HEK293T (cell line): ENCODE data around the gene MYL5.

Experiments used
- ARNT ChIP-seq: fragments of 450-650 bp; IDR thresholded peaks from 2 replicates; pipeline ENCODE4 v1.6.1; 2017; ENCODE audit warnings: mild to moderate bottlenecking
- BHLHE40 ChIP-seq: fragments of 450-650 bp; IDR thresholded peaks from 2 replicates; pipeline ENCODE4 v1.6.1; 2016; ENCODE audit warnings: mild to moderate bottlenecking, moderate library complexity, borderline replicate concordance
- ELF4 ChIP-seq: fragments of 450-650 bp; IDR thresholded peaks from 2 replicates; pipeline ENCODE4 v1.6.1; 2017; ENCODE audit warnings: antibody characterized with exemption
- FOXA1 ChIP-seq: fragments of 450-650 bp; IDR thresholded peaks from 2 replicates; pipeline ENCODE4 v1.6.1; 2016; ENCODE audit warnings: mild to moderate bottlenecking
- FOXK2 ChIP-seq: fragments of 450-650 bp; IDR thresholded peaks from 2 replicates; pipeline ENCODE4 v1.6.1; 2016; ENCODE audit warnings: mild to moderate bottlenecking
- FOXM1 ChIP-seq: fragments of 450-650 bp; IDR thresholded peaks from 2 replicates; pipeline ENCODE4 v1.6.1; 2017; ENCODE audit warnings: mild to moderate bottlenecking, borderline replicate concordance
- HDGF ChIP-seq: fragments of 450-650 bp; IDR thresholded peaks from 2 replicates; pipeline ENCODE4 v1.6.1; 2017; ENCODE audit warnings: antibody characterized with exemption, borderline replicate concordance
- L3MBTL2 ChIP-seq: fragments of 450-650 bp; conservative IDR thresholded peaks from 2 replicates; pipeline ENCODE4 v1.6.1; 2016; ENCODE audit warnings: mild to moderate bottlenecking
- LEF1 ChIP-seq: fragments of 450-650 bp; IDR thresholded peaks from 2 replicates; pipeline ENCODE4 v1.6.1; 2017; ENCODE audit warnings: mild to moderate bottlenecking, borderline replicate concordance
- NFRKB ChIP-seq: fragments of 450-650 bp; IDR thresholded peaks from 2 replicates; pipeline ENCODE4 v1.6.1; 2016; ENCODE audit warnings: mild to moderate bottlenecking, moderate library complexity
- SP1 ChIP-seq: fragments of 450-650 bp; IDR thresholded peaks from 2 replicates; pipeline ENCODE4 v1.6.1; 2017
- SUZ12 ChIP-seq: fragments of 450-650 bp; IDR thresholded peaks from 2 replicates; pipeline ENCODE4 v1.6.1; 2016; ENCODE audit warnings: mild to moderate bottlenecking
- TARDBP ChIP-seq: fragments of 450-650 bp; IDR thresholded peaks from 2 replicates; pipeline ENCODE4 v1.6.1; 2016
- ZNF384 ChIP-seq: fragments of 450-650 bp; IDR thresholded peaks from 2 replicates; pipeline ENCODE4 v1.6.1; 2016

- TF ChIP-seq FOXA1 (no peak), FOXK2 (no peak), BHLHE40 (no peak), TARDBP (no peak), ELF4 (no peak), FOXM1 (no peak), NFRKB (no peak), ARNT (no peak), SP1 (no peak), L3MBTL2 (no peak), HDGF (no peak), ZNF384 (no peak), LEF1 (no peak), SUZ12 (no peak)
These were observed 4.8 kb downstream of the MYL5 start for GRCh38 chr4:679104-679481.
